Calu3 (cell line): Measurements from ENCODE around the gene ZNF232. TPM values are rescaled to one million over a fixed set of nuclear protein-coding genes. Genes with fewer than 3 reads are reported as not detected.
"Not testable (repeated sequence)": the region's sequence is repeated elsewhere in the genome, so short reads cannot be mapped to it uniquely, and the experiment has no call there.

Experiments used
- BruUV-seq: library from RNA; stranded (reverse); fragments of 400-500 nt; replicated peaks from 2 replicates; lab custom pipeline; 2021; lab: Mats Ljungman, UMichigan
- CTCF ChIA-PET: fragments of 300-600 bp; sonication (Branson Sonifier 250); formaldehyde crosslinking; loops from one replicate; lab custom pipeline; 2022; ENCODE audit warnings: antibody characterized with exemption; lab: Charles Lee
- DNase-seq: peaks from one replicate; pipeline ENCODE4 v3.0.0; 2022
- H3K27ac Mint-ChIP-seq: one replicate; pipeline ENCODE4 v1.8.0; 2022; ENCODE audit warnings: mixed read lengths; ENCODE audit not compliant: unreplicated experiment
- H3K27me3 Mint-ChIP-seq: one replicate; pipeline ENCODE4 v1.8.0; 2022; ENCODE audit warnings: mixed read lengths; ENCODE audit not compliant: unreplicated experiment
- H3K36me3 Mint-ChIP-seq: one replicate; pipeline ENCODE4 v1.8.0; 2022; ENCODE audit warnings: mild to moderate bottlenecking, moderate library complexity, mixed read lengths; ENCODE audit not compliant: insufficient read depth, unreplicated experiment
- H3K4me1 Mint-ChIP-seq: one replicate; pipeline ENCODE4 v1.8.0; 2022; ENCODE audit warnings: mild to moderate bottlenecking, low read depth, mixed read lengths; ENCODE audit not compliant: unreplicated experiment
- H3K4me3 Mint-ChIP-seq: one replicate; pipeline ENCODE4 v1.8.0; 2022; ENCODE audit warnings: mild to moderate bottlenecking, low read depth, moderate library complexity, mixed read lengths; ENCODE audit not compliant: unreplicated experiment
- H3K9me3 Mint-ChIP-seq: one replicate; pipeline ENCODE4 v1.8.0; 2022; ENCODE audit warnings: low read depth, mixed read lengths; ENCODE audit not compliant: unreplicated experiment
- intact Hi-C: fragments of 100-400 bp; cut with micrococcal nuclease; formaldehyde crosslinking; loops from one replicate; pipeline ENCODE4 v1.10.0; 2022; ENCODE audit not compliant: unreplicated experiment
- total RNA-seq: library from RNA; stranded (reverse); gene quantifications from 2 replicates; pipeline ENCODE4 v1.2.3, GENCODE V29; 2022
- TF ChIP-seq, protein P1 (sequence below): fragments of 200-600 bp; IDR thresholded peaks from one replicate; pipeline ENCODE4 v1.8.0; 2022; ENCODE audit warnings: antibody characterized with exemption; ENCODE audit not compliant: unreplicated experiment

ZNF232 gene
- total RNA-seq, 1 experiment from 2014 or later, result 8.4 TPM

- no peak for DNase-seq
- Mint-ChIP-seq H3K4me3 (no peak overlapping the region), H3K27me3 (no peaks in the 10 kb centered on the region), H3K9me3 (peaks cover 24% of the 10 kb centered on the region), H3K27ac (no peak overlapping the region), H3K36me3 (no peaks in the 10 kb centered on the region), H3K4me1 (no peaks in the 10 kb centered on the region)
- CTCF ChIA-PET, result no interaction called here
- TF ChIP-seq, protein P1, sequence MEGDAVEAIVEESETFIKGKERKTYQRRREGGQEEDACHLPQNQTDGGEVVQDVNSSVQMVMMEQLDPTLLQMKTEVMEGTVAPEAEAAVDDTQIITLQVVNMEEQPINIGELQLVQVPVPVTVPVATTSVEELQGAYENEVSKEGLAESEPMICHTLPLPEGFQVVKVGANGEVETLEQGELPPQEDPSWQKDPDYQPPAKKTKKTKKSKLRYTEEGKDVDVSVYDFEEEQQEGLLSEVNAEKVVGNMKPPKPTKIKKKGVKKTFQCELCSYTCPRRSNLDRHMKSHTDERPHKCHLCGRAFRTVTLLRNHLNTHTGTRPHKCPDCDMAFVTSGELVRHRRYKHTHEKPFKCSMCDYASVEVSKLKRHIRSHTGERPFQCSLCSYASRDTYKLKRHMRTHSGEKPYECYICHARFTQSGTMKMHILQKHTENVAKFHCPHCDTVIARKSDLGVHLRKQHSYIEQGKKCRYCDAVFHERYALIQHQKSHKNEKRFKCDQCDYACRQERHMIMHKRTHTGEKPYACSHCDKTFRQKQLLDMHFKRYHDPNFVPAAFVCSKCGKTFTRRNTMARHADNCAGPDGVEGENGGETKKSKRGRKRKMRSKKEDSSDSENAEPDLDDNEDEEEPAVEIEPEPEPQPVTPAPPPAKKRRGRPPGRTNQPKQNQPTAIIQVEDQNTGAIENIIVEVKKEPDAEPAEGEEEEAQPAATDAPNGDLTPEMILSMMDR, result no peak
- intact Hi-C loops, result no loop called here
- no TSS peak for BruUV-seq
Observed at GRCh38 chr17:5092218-5093010, 19.3 kb downstream of the ZNF232 start.

DNA sequence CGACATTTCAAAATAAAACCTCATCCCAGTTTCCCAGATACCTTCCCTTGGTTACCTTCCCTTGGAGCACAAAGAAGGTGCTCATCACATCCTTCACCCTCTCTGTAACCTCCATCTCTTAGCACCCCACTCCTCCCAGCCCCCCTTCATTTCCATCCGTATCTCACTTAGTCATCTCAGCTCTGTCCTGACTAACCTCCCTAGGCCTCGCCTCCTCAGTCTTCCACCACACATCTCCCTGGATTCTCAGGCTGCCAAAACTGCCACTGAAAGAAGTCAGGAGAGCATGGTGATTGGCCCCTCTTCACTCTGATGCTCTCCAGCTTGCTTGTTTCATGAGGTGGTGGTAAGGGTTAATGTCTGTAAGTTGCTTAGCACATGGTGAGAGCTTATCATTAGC lies 31.1 kb downstream of the ZNF232 start:
- H3K9me3 Mint-ChIP-seq, result peaks cover 6% of the 10 kb centered on the region

GRCh38 chr17:5078106-5079028 lies 33.3 kb downstream of the ZNF232 start, which contains the start of gene ZFP3:
ZFP3 (plus strand) TSS chr17:5078467; CDS start chr17:5091505, 13,038 bp downstream.
- CTCF ChIA-PET, result no interaction called here
- Mint-ChIP-seq H3K9me3 (peaks cover 5% of the 10 kb centered on the region), H3K27ac (no peak within 1 kb of the TSS), H3K4me3 (no peak within 1 kb of the TSS), H3K27me3 (no peaks in the 10 kb centered on the region), H3K36me3 (no peaks in the 10 kb centered on the region), H3K4me1 (no peaks in the 10 kb centered on the region)
- TF ChIP-seq, protein P1, result no peak
- intact Hi-C loops, result no loop called here
- DNase-seq, result no peak
- no TSS peak for BruUV-seq

More for the DNA sequence above, 31.1 kb downstream of the ZNF232 start:
- no peaks in the 10 kb centered on the region for H3K27me3 Mint-ChIP-seq
- CTCF ChIA-PET, result interaction anchor here (0.7 kb wide), 1 partner anchor 1385 kb away, joined by 3 read pairs; no protein-coding TSS in a partner anchor
- no peak overlapping the region for H3K4me3 Mint-ChIP-seq
- no peaks in the 10 kb centered on the region for H3K36me3 Mint-ChIP-seq
- BruUV-seq, result no TSS peak
- DNase-seq, result no peak
- H3K4me1 Mint-ChIP-seq, result no peaks in the 10 kb centered on the region
- intact Hi-C loops, result no loop called here
- no peak overlapping the region for H3K27ac Mint-ChIP-seq
- TF ChIP-seq, protein P1, result no peak

- H3K4me1 Mint-ChIP-seq, result no peaks in the 10 kb centered on the region
- DNase-seq, result no peak
- no peaks in the 10 kb centered on the region for H3K36me3 Mint-ChIP-seq
- no TSS peak for BruUV-seq
- peaks cover 5% of the 10 kb centered on the region for H3K9me3 Mint-ChIP-seq
- CTCF ChIA-PET, result interaction anchor here (0.7 kb wide), 1 partner anchor 267 kb away, joined by 3 read pairs; no protein-coding TSS in a partner anchor
- H3K4me3 Mint-ChIP-seq, result no peak overlapping the region
- intact Hi-C loops, result no loop called here
- H3K27me3 Mint-ChIP-seq, result no peaks in the 10 kb centered on the region
- H3K27ac Mint-ChIP-seq, result no peak overlapping the region
- TF ChIP-seq, protein P1, result no peak
Observed at GRCh38 chr17:5077781-5078105, 33.9 kb downstream of the ZNF232 start.

DNA sequence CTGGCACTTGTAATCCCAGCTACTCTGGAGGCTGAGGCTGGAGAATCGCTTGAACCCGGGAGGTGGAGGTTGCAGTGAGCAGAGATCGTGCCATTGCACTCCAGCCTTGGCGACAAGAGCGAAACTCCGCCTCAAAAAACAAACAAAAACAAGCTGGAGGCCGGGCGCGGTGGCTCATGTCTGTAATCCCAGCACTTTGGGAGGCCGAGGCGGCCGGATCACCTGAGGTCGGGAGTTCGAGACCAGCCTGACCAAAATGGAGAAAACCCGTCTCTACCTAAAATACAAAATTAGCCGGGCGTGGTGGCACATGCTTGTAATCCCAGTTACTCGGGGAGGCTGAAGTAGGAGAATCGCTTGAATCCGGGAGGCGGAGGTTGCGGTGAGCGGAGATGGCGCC lies 34.4 kb downstream of the ZNF232 start:
- H3K27ac Mint-ChIP-seq, intact Hi-C loops, BruUV-seq, H3K4me3 Mint-ChIP-seq, H3K27me3 Mint-ChIP-seq, H3K4me1 Mint-ChIP-seq, H3K36me3 Mint-ChIP-seq, DNase-seq, H3K9me3 Mint-ChIP-seq: not testable (repeated sequence)
- CTCF ChIA-PET, result interaction anchor here (0.7 kb wide), 1 partner anchor 267 kb away, joined by 3 read pairs; no protein-coding TSS in a partner anchor

- BruUV-seq, H3K36me3 Mint-ChIP-seq, intact Hi-C loops, CTCF ChIA-PET, H3K27me3 Mint-ChIP-seq, DNase-seq, H3K4me3 Mint-ChIP-seq, H3K4me1 Mint-ChIP-seq, H3K27ac Mint-ChIP-seq, H3K9me3 Mint-ChIP-seq: not testable (repeated sequence)
Observed at GRCh38 chr17:5075472-5075871, 36.2 kb downstream of the ZNF232 start.
